NCI-H748 (cell line): Measurements from ENCODE around the gene IL2RA.
"Not testable (repeated sequence)": the region's sequence is repeated elsewhere in the genome, so short reads cannot be mapped to it uniquely, and the experiment has no call there.

Experiments used
- DNase-seq: peaks from one replicate; lab custom pipeline; 2025; ENCODE audit not compliant: unreplicated experiment; lab: John Stamatoyannopoulos, UW

Gene IL2RA

GRCh38 chr10:6044060-6044459 lies 18.1 kb downstream of the IL2RA start:
- DNase-seq, result no peak

- not testable (repeated sequence) for DNase-seq
These were observed 18.8 kb downstream of the IL2RA start for GRCh38 chr10:6043377-6043776.

- no peak for DNase-seq
These were observed 22.0 kb downstream of the IL2RA start for GRCh38 chr10:6040205-6040604.

- DNase-seq, result no peak
These were observed 22.5 kb downstream of the IL2RA start for GRCh38 chr10:6039711-6040110.

- DNase-seq, result no peak
These were observed 24.0 kb downstream of the IL2RA start for GRCh38 chr10:6038071-6038631.

GRCh38 chr10:6037422-6037821 lies 24.7 kb downstream of the IL2RA start:
- no peak for DNase-seq

GRCh38 chr10:6036861-6037321 lies 25.3 kb downstream of the IL2RA start:
- no peak for DNase-seq

GRCh38 chr10:6035931-6036575 lies 26.1 kb downstream of the IL2RA start:
- DNase-seq, result no peak

GRCh38 chr10:6035101-6035834 lies 26.9 kb downstream of the IL2RA start:
- no peak for DNase-seq

- no peak for DNase-seq
These were observed 27.8 kb downstream of the IL2RA start for GRCh38 chr10:6034371-6034770.

- DNase-seq, result no peak
These were observed 28.2 kb downstream of the IL2RA start for GRCh38 chr10:6033954-6034353.

- DNase-seq, result no peak
These were observed 31.2 kb downstream of the IL2RA start for GRCh38 chr10:6030940-6031339.

- DNase-seq, result no peak
These were observed 31.9 kb downstream of the IL2RA start for GRCh38 chr10:6030217-6030616.

GRCh38 chr10:6027929-6028328 lies 34.2 kb downstream of the IL2RA start:
- DNase-seq, result no peak

- DNase-seq, result no peak
These were observed 36.4 kb downstream of the IL2RA start for GRCh38 chr10:6025683-6026255.

GRCh38 chr10:6024334-6024682 lies 37.9 kb downstream of the IL2RA start:
- no peak for DNase-seq

- no peak for DNase-seq
These were observed 38.4 kb downstream of the IL2RA start for GRCh38 chr10:6023661-6024333.

GRCh38 chr10:6022660-6023059 lies 39.5 kb downstream of the IL2RA start:
- DNase-seq, result no peak

GRCh38 chr10:6020826-6021225 lies 41.3 kb downstream of the IL2RA start:
- DNase-seq, result no peak

GRCh38 chr10:6019796-6020195 lies 42.4 kb downstream of the IL2RA start:
- no peak for DNase-seq

- DNase-seq, result no peak
These were observed 43.0 kb downstream of the IL2RA start for GRCh38 chr10:6019010-6019782.
